Neural cell (in vitro differentiated cells): ENCODE results near the gene OTOG.

Experiments
- EP300 ChIP-seq: fragments of 450-650 bp; conservative IDR thresholded peaks from 2 replicates; pipeline ENCODE4 v1.6.1; 2014; ENCODE audit warnings: antibody characterized with exemption, mild to moderate bottlenecking, moderate library complexity; ENCODE audit not compliant: poor library complexity, severe bottlenecking
- EZH2 ChIP-seq: fragments of 200-600, 300-800 bp; shearing (Covaris generic), sonication (generic); IDR thresholded peaks from 2 replicates; pipeline ENCODE4 v1.6.1; 2014; ENCODE audit warnings: antibody characterized with exemption, low read length, borderline replicate concordance, mild to moderate bottlenecking; ENCODE audit not compliant: insufficient read depth, poor library complexity, severe bottlenecking
- MXI1 ChIP-seq: fragments of 450-650 bp; conservative IDR thresholded peaks from 2 replicates; pipeline ENCODE4 v1.6.1; 2014; ENCODE audit warnings: antibody characterized with exemption, mild to moderate bottlenecking; ENCODE audit not compliant: poor library complexity, severe bottlenecking
- POLR2AphosphoS5 ChIP-seq: IDR thresholded peaks from 2 replicates; pipeline ENCODE4 v1.6.1; 2012
- RAD21 ChIP-seq: fragments of 450-650 bp; conservative IDR thresholded peaks from 2 replicates; pipeline ENCODE4 v1.6.1; 2014; ENCODE audit warnings: antibody characterized with exemption, mild to moderate bottlenecking, moderate library complexity
- SMC3 ChIP-seq: fragments of 450-650 bp; conservative IDR thresholded peaks from 2 replicates; pipeline ENCODE4 v1.6.1; 2014; ENCODE audit warnings: antibody characterized with exemption, mild to moderate bottlenecking, moderate library complexity; ENCODE audit not compliant: poor library complexity
- TAF1 ChIP-seq: IDR thresholded peaks from 2 replicates; pipeline ENCODE4 v1.6.1; 2012; ENCODE audit warnings: low read depth
- TF ChIP-seq, protein P1 (sequence below): fragments of 450-650 bp; IDR thresholded peaks from 2 replicates; pipeline ENCODE4 v1.5.1; 2014; ENCODE audit warnings: antibody characterized with exemption, mild to moderate bottlenecking, moderate library complexity; ENCODE audit not compliant: poor library complexity, severe bottlenecking
- TF ChIP-seq, protein P2 (sequence below): IDR thresholded peaks from 2 replicates; pipeline ENCODE4 v1.6.1; 2012; ENCODE audit warnings: borderline replicate concordance

DNA sequence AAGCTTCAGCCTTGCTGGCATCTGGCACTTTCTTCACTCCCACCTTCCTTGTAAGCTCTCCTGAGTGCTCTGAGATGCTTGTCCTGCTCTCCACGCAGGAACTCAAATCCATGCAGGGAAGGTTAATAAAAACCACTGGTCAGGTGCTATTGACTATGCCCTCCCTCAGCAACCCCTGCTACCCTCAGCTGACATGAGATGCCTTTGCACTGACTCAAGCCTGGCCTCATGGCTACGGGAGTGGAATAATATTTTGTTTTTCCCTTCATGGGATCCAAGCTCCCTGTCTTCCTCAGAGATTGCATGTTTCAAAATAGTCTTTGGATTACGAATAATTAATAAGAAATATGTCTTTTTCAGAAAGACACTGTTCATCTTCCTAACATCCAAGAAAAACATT lies 38.8 kb upstream of the OTOG start:
- no peak for TF ChIP-seq EZH2
- TF ChIP-seq, protein P1, sequence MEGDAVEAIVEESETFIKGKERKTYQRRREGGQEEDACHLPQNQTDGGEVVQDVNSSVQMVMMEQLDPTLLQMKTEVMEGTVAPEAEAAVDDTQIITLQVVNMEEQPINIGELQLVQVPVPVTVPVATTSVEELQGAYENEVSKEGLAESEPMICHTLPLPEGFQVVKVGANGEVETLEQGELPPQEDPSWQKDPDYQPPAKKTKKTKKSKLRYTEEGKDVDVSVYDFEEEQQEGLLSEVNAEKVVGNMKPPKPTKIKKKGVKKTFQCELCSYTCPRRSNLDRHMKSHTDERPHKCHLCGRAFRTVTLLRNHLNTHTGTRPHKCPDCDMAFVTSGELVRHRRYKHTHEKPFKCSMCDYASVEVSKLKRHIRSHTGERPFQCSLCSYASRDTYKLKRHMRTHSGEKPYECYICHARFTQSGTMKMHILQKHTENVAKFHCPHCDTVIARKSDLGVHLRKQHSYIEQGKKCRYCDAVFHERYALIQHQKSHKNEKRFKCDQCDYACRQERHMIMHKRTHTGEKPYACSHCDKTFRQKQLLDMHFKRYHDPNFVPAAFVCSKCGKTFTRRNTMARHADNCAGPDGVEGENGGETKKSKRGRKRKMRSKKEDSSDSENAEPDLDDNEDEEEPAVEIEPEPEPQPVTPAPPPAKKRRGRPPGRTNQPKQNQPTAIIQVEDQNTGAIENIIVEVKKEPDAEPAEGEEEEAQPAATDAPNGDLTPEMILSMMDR, result no peak
- no peak for TF ChIP-seq SMC3
- TF ChIP-seq POLR2AphosphoS5, result no peak
- TF ChIP-seq EP300, result no peak
- TF ChIP-seq, protein P2, sequence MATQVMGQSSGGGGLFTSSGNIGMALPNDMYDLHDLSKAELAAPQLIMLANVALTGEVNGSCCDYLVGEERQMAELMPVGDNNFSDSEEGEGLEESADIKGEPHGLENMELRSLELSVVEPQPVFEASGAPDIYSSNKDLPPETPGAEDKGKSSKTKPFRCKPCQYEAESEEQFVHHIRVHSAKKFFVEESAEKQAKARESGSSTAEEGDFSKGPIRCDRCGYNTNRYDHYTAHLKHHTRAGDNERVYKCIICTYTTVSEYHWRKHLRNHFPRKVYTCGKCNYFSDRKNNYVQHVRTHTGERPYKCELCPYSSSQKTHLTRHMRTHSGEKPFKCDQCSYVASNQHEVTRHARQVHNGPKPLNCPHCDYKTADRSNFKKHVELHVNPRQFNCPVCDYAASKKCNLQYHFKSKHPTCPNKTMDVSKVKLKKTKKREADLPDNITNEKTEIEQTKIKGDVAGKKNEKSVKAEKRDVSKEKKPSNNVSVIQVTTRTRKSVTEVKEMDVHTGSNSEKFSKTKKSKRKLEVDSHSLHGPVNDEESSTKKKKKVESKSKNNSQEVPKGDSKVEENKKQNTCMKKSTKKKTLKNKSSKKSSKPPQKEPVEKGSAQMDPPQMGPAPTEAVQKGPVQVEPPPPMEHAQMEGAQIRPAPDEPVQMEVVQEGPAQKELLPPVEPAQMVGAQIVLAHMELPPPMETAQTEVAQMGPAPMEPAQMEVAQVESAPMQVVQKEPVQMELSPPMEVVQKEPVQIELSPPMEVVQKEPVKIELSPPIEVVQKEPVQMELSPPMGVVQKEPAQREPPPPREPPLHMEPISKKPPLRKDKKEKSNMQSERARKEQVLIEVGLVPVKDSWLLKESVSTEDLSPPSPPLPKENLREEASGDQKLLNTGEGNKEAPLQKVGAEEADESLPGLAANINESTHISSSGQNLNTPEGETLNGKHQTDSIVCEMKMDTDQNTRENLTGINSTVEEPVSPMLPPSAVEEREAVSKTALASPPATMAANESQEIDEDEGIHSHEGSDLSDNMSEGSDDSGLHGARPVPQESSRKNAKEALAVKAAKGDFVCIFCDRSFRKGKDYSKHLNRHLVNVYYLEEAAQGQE, result no peak
- TF ChIP-seq TAF1, result no peak
- no peak for TF ChIP-seq MXI1
- no peak for TF ChIP-seq RAD21
